IPS DF 6.9 (cell line): ENCODE data around the gene QDPR.

Experiments
- DNase-seq: peaks from one replicate; pipeline ENCODE4 v3.0.0-alpha.2; 2013; ENCODE audit warnings: low read depth, low spot score
- H3K27ac ChIP-seq: one replicate; pipeline ENCODE4 v1.5.1; 2013; ENCODE audit warnings: low read length, control low read depth
- H3K27me3 ChIP-seq: 2 replicates; pipeline ENCODE4 v1.6.1; 2013; ENCODE audit warnings: mild to moderate bottlenecking, low read length; ENCODE audit not compliant: control insufficient read depth, insufficient read depth
- H3K36me3 ChIP-seq: 2 replicates; pipeline ENCODE4 v1.6.1; 2013; ENCODE audit warnings: low read length; ENCODE audit not compliant: control insufficient read depth, insufficient read depth
- H3K4me1 ChIP-seq: 2 replicates; pipeline ENCODE4 v1.6.1; 2013; ENCODE audit warnings: low read length; ENCODE audit not compliant: control insufficient read depth, insufficient read depth
- H3K4me3 ChIP-seq: 2 replicates; pipeline ENCODE4 v1.5.1; 2013; ENCODE audit warnings: mild to moderate bottlenecking, low read length
- H3K9me3 ChIP-seq: 2 replicates; pipeline ENCODE4 v1.6.1; 2013; ENCODE audit warnings: low read length, inconsistent platforms; ENCODE audit not compliant: control insufficient read depth, insufficient read depth
- WGBS: extraction: QIAGEN DNeasy Blood & Tissue Kit; methylation state at CpG from one replicate; pipeline ENCODE4 v1.1.7; 2013; ENCODE audit warnings: mixed read lengths, missing lambda C conversion rate; ENCODE audit not compliant: insufficient read length, insufficient coverage; 5-methylcytosine and 5-hydroxymethylcytosine counted together

The QDPR gene

GRCh38 chr4:17528551-17529165, 16.8 kb upstream of the QDPR start:
- no peak overlapping the region for H3K4me3 ChIP-seq
- no CpG with 5 or more reads among the region's 10 CpGs for WGBS

GRCh38 chr4:17526695-17527477, 15.0 kb upstream of the QDPR start:
- Histone ChIP-seq H3K4me1 (no peaks in the 10 kb centered on the region), H3K27ac (no peak overlapping the region), H3K9me3 (no peaks in the 10 kb centered on the region), H3K36me3 (no peaks in the 10 kb centered on the region), H3K27me3 (no peaks in the 10 kb centered on the region), H3K4me3 (no peak overlapping the region)
- DNase-seq: no peak
- WGBS: no CpG with 5 or more reads among the region's 27 CpGs

More at GRCh38 chr4:17528551-17529165, 16.8 kb upstream of the QDPR start:
- Histone ChIP-seq H3K27ac (no peak overlapping the region), H3K4me1 (no peaks in the 10 kb centered on the region), H3K36me3 (no peaks in the 10 kb centered on the region), H3K9me3 (no peaks in the 10 kb centered on the region), H3K27me3 (no peaks in the 10 kb centered on the region)
- DNase-seq: no peak

- no CpG with 5 or more reads among the region's 2 CpGs for WGBS
- no peaks in the 10 kb centered on the region for H3K27me3 ChIP-seq
- H3K27ac ChIP-seq: no peak overlapping the region
Observed at GRCh38 chr4:17523662-17524061, 11.8 kb upstream of the QDPR start.

GRCh38 chr4:17521595-17521994, 9.7 kb upstream of the QDPR start:
- Histone ChIP-seq H3K4me1 (peaks cover 2% of the 10 kb centered on the region; the same call in 1 of the 2 replicates), H3K36me3 (no peaks in the 10 kb centered on the region), H3K27ac (no peak overlapping the region), H3K27me3 (no peaks in the 10 kb centered on the region), H3K9me3 (no peaks in the 10 kb centered on the region), H3K4me3 (no peak overlapping the region)
- no peak for DNase-seq
- WGBS: no CpG with 5 or more reads among the region's 5 CpGs

More at GRCh38 chr4:17523662-17524061, 11.8 kb upstream of the QDPR start:
- Histone ChIP-seq H3K4me3 (no peak overlapping the region), H3K4me1 (no peaks in the 10 kb centered on the region), H3K9me3 (no peaks in the 10 kb centered on the region), H3K36me3 (no peaks in the 10 kb centered on the region)
- DNase-seq: no peak

GRCh38 chr4:17517664-17518063, 5.8 kb upstream of the QDPR start:
- no peak overlapping the region for H3K27ac ChIP-seq
- no peak for DNase-seq
- no peaks in the 10 kb centered on the region for H3K9me3 ChIP-seq
- peaks cover 3% of the 10 kb centered on the region; the same call in 1 of the 2 replicates for H3K4me1 ChIP-seq
- H3K4me3 ChIP-seq: no peak overlapping the region
- WGBS: no CpG with 5 or more reads among the region's 5 CpGs
- no peaks in the 10 kb centered on the region for H3K27me3 ChIP-seq
- H3K36me3 ChIP-seq: no peaks in the 10 kb centered on the region

GRCh38 chr4:17516980-17517379, 5.1 kb upstream of the QDPR start:
- no peaks in the 10 kb centered on the region for H3K36me3 ChIP-seq
- no peak overlapping the region for H3K4me3 ChIP-seq
- DNase-seq: no peak
- H3K4me1 ChIP-seq: peaks cover 3% of the 10 kb centered on the region; the same call in 1 of the 2 replicates
- H3K27ac ChIP-seq: no peak overlapping the region
- no peaks in the 10 kb centered on the region for H3K27me3 ChIP-seq
- no peaks in the 10 kb centered on the region for H3K9me3 ChIP-seq
- WGBS: no CpG with 5 or more reads among the region's 1 CpG

- Histone ChIP-seq H3K27me3 (no peaks in the 10 kb centered on the region; the same call in 1 of the 2 replicates), H3K9me3 (no peaks in the 10 kb centered on the region), H3K36me3 (no peaks in the 10 kb centered on the region), H3K27ac (no peak overlapping the region), H3K4me3 (no peak overlapping the region), H3K4me1 (peaks cover 3% of the 10 kb centered on the region; the same call in 1 of the 2 replicates)
- WGBS: no CpG with 5 or more reads among the region's 14 CpGs
- no peak for DNase-seq
Observed at GRCh38 chr4:17515445-17516407, 3.8 kb upstream of the QDPR start.

GRCh38 chr4:17514865-17515264, 3.0 kb upstream of the QDPR start, which contains the start of gene CLRN2:
Gene CLRN2 (plus strand): TSS chr4:17515165. CDS start chr4:17515267, 102 bp downstream.
- Histone ChIP-seq H3K36me3 (no peaks in the 10 kb centered on the region), H3K4me3 (no peak within 1 kb of the TSS), H3K9me3 (no peaks in the 10 kb centered on the region), H3K27ac (no peak within 1 kb of the TSS), H3K27me3 (no peaks in the 10 kb centered on the region; the same call in 1 of the 2 replicates), H3K4me1 (peaks cover 3% of the 10 kb centered on the region; the same call in 1 of the 2 replicates)
- DNase-seq: no peak
- no CpG with 5 or more reads among the region's 9 CpGs for WGBS

- H3K36me3 ChIP-seq: no peaks in the 10 kb centered on the region; the same call in 1 of the 2 replicates
- H3K9me3 ChIP-seq: no peaks in the 10 kb centered on the region
- H3K4me1 ChIP-seq: peaks cover 3% of the 10 kb centered on the region; the same call in 1 of the 2 replicates
- no CpG with 5 or more reads among the region's 5 CpGs for WGBS
- H3K27me3 ChIP-seq: no peaks in the 10 kb centered on the region; the same call in 1 of the 2 replicates
- H3K4me3 ChIP-seq: no peak overlapping the region
- H3K27ac ChIP-seq: no peak overlapping the region
- no peak for DNase-seq
Observed at GRCh38 chr4:17512973-17513665, 1.2 kb upstream of the QDPR start.
